CD14-positive monocyte (primary cell): ENCODE measurements around the gene CLTC. TPM values are rescaled to one million over a fixed set of nuclear protein-coding genes. Genes with fewer than 3 reads are reported as not detected.

Experiments
- DNase-seq, 3 donors: peaks; one replicate each; pipeline ENCODE4 v3.0.0-alpha.2; 2011 to 2022
- H2AFZ ChIP-seq: 2 replicates; pipeline ENCODE4 v1.6.0; 2012; ENCODE audit warnings: mild to moderate bottlenecking, low read depth, low read length, inconsistent platforms; ENCODE audit not compliant: insufficient read depth, poor library complexity, severe bottlenecking
- H3K27ac ChIP-seq, 2 donors: 1 replicate in 1 of 2; 2 replicates in 1 of 2; pipeline ENCODE4 v1.5.1; 2012 to 2013; ENCODE audit warnings: low read length in 2 of 2, control low read depth in 1 of 2, inconsistent platforms in 1 of 2, low read depth in 1 of 2, mild to moderate bottlenecking in 1 of 2
- H3K27me3 ChIP-seq, 2 donors: one replicate each; pipeline versions ENCODE4 v1.6.0 to v1.6.1; 2011 to 2013; ENCODE audit warnings: low read length in 2 of 2; ENCODE audit not compliant: control insufficient read depth in 2 of 2, insufficient read depth in 2 of 2
- H3K36me3 ChIP-seq, 2 donors: replicated peaks in 1 of 2; 1 replicate in 1 of 2; 2 replicates in 1 of 2; pipeline versions ENCODE4 v1.5.1 to v1.6.1; 2012 to 2013; ENCODE audit warnings: low read length in 2 of 2, control low read depth in 1 of 2, inconsistent platforms in 1 of 2, mild to moderate bottlenecking in 1 of 2; ENCODE audit not compliant: insufficient read depth in 2 of 2, control insufficient read depth in 1 of 2
- H3K4me1 ChIP-seq, 2 donors: 1 replicate in 1 of 2; 2 replicates in 1 of 2; pipeline versions ENCODE4 v1.5.1 to v1.6.1; 2012 to 2013; ENCODE audit warnings: low read length in 2 of 2, control low read depth in 1 of 2, inconsistent platforms in 1 of 2, mild to moderate bottlenecking in 1 of 2, moderate library complexity in 1 of 2; ENCODE audit not compliant: insufficient read depth in 2 of 2, control insufficient read depth in 1 of 2
- H3K4me2 ChIP-seq: replicated peaks from 2 replicates; pipeline ENCODE3; 2012; ENCODE audit warnings: low read length, moderate library complexity, mild to moderate bottlenecking; ENCODE audit not compliant: poor library complexity, severe bottlenecking; ENCODE audit errors: extremely low read depth
- H3K4me3 ChIP-seq, 3 experiments: fragments of 200-600 bp in 1 of 3; sonication (generic) in 1 of 3; replicated peaks in 1 of 3; 1 replicate in 2 of 3; 2 replicates in 1 of 3; pipeline ENCODE4 v1.5.1; 2011 to 2013; ENCODE audit warnings: low read length in 3 of 3, mild to moderate bottlenecking in 3 of 3, control low read depth in 2 of 3, low read depth in 2 of 3, inconsistent platforms in 1 of 3, moderate library complexity in 1 of 3
- H3K79me2 ChIP-seq: 2 replicates; pipeline ENCODE4 v1.6.0; 2012; ENCODE audit warnings: mild to moderate bottlenecking, control low read depth, inconsistent platforms, low read length, moderate library complexity; ENCODE audit not compliant: insufficient read depth
- H3K9ac ChIP-seq: 2 replicates; pipeline ENCODE4 v1.6.0; 2017; ENCODE audit warnings: low read length, mild to moderate bottlenecking; ENCODE audit not compliant: insufficient read depth, poor library complexity, severe bottlenecking
- H3K9me3 ChIP-seq, 2 donors: replicated peaks in 1 of 2; 1 replicate in 1 of 2; 2 replicates in 1 of 2; pipeline versions ENCODE4 v1.5.1 to v1.6.1; 2012 to 2013; ENCODE audit warnings: low read length in 2 of 2, control low read depth in 1 of 2; ENCODE audit not compliant: control insufficient read depth in 1 of 2, insufficient read depth in 1 of 2
- H4K20me1 ChIP-seq: 2 replicates; pipeline ENCODE4 v1.6.0; 2012; ENCODE audit warnings: mild to moderate bottlenecking, low read length, control low read depth, moderate library complexity; ENCODE audit not compliant: insufficient read depth
- H3K27ac Mint-ChIP-seq, 7 donors: one replicate each; pipeline ENCODE4 v1.8.0; 2020; ENCODE audit warnings: mild to moderate bottlenecking in 7 of 7, mixed read lengths in 7 of 7, moderate library complexity in 6 of 7, inconsistent platforms in 2 of 7
- H3K27me3 Mint-ChIP-seq, 3 donors: one replicate each; pipeline ENCODE4 v1.8.0; 2021 to 2022; ENCODE audit warnings: low read depth in 3 of 3, mild to moderate bottlenecking in 3 of 3, mixed read lengths in 3 of 3, moderate library complexity in 3 of 3, inconsistent platforms in 1 of 3
- H3K36me3 Mint-ChIP-seq, 2 donors: one replicate each; pipeline ENCODE4 v1.8.0; 2020; ENCODE audit warnings: mixed read lengths in 2 of 2, inconsistent platforms in 1 of 2, mild to moderate bottlenecking in 1 of 2
- H3K4me1 Mint-ChIP-seq: one replicate; pipeline ENCODE4 v1.8.0; 2020; ENCODE audit warnings: mild to moderate bottlenecking, mixed read lengths
- H3K4me3 Mint-ChIP-seq, 2 donors: one replicate each; pipeline ENCODE4 v1.8.0; 2020; ENCODE audit warnings: mild to moderate bottlenecking in 2 of 2, mixed read lengths in 2 of 2, moderate library complexity in 1 of 2
- H3K9me3 Mint-ChIP-seq, 7 donors: one replicate each; pipeline ENCODE4 v1.8.0; 2020 to 2022; ENCODE audit warnings: mixed read lengths in 7 of 7, mild to moderate bottlenecking in 6 of 7, moderate library complexity in 6 of 7, inconsistent platforms in 2 of 7
- WGBS: methylation state at CpG from one replicate; pipeline ENCODE4 v1.1.5; 2013; ENCODE audit warnings: missing lambda C conversion rate; ENCODE audit not compliant: insufficient coverage; 5-methylcytosine and 5-hydroxymethylcytosine counted together
- intact Hi-C, 2 donors: fragments of 100-400 bp; cut with micrococcal nuclease; formaldehyde crosslinking; loops; one replicate each; pipeline versions ENCODE4 v1.15.0 to v1.15.1; 2023
- polyA plus RNA-seq, 3 donors: library from polyadenylated mRNA; depleted of rRNA in 1 of 3; unstranded in 2 of 3; stranded (reverse) in 1 of 3; fragments of 300-500 nt in 2 of 3; fragments of >200 nt in 1 of 3; fragmentation: Illumina TruSeq in 2 of 3; gene quantifications; 1 replicate in 2 of 3; 2 replicates in 1 of 3; pipeline ENCODE4 v1.2.3, GENCODE V29; 2012 to 2021
- TF ChIP-seq, protein P1 (sequence below): fragments of 200-600 bp; IDR thresholded peaks from one replicate; pipeline ENCODE4 v1.8.0; 2022; ENCODE audit warnings: antibody characterized with exemption, mild to moderate bottlenecking

Gene CLTC
- polyA plus RNA-seq, 3 donors: 63.3 to 102 (median 65.1) TPM

DNA sequence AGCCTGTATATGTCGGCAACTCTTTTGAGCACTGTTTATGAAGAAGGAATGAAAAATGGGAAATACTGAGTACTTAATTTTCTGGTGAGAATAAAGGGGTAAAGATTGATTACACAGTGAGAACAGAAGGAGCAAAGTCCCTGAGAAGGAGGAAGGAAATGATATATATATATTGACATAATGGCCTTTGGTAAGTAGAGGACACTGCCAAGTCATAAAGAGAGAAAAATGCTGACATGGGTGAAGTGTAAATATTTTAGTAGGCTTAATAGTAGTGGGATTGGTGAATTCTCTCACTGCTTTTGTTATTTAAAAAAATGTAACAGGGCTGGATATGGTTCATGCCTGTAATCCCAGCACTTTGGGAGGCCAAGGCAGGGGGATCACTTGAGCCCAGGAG, 103.9 kb downstream of the CLTC start:
- no peak overlapping the region for H2AFZ ChIP-seq
- H3K9ac ChIP-seq: no peak overlapping the region
- Mint-ChIP-seq H3K4me1 (peaks cover 73% of the 10 kb centered on the region), H3K9me3 (no peaks in the 10 kb centered on the region), H3K4me3 (peak overlapping the region in 1 of 2 donors; percentile 67), H3K27ac (peak overlapping the region; percentile 86 to 95 (median 92)), H3K27me3 (peaks cover 0 to 3% (median 0%) of the 10 kb centered on the region in 3 donors), H3K36me3 (peaks cover 10 to 22% of the 10 kb centered on the region in 2 donors)
- H3K79me2 ChIP-seq: peaks cover 89% of the 10 kb centered on the region
- H3K4me1 ChIP-seq: peaks cover 62 to 76% of the 10 kb centered on the region in 2 donors
- DNase-seq: peak in 1 of 3 donors; percentile 18
- peak overlapping the region; percentile 58 for H3K4me2 ChIP-seq
- no peaks in the 10 kb centered on the region for H3K27me3 ChIP-seq
- TF ChIP-seq, protein P1, sequence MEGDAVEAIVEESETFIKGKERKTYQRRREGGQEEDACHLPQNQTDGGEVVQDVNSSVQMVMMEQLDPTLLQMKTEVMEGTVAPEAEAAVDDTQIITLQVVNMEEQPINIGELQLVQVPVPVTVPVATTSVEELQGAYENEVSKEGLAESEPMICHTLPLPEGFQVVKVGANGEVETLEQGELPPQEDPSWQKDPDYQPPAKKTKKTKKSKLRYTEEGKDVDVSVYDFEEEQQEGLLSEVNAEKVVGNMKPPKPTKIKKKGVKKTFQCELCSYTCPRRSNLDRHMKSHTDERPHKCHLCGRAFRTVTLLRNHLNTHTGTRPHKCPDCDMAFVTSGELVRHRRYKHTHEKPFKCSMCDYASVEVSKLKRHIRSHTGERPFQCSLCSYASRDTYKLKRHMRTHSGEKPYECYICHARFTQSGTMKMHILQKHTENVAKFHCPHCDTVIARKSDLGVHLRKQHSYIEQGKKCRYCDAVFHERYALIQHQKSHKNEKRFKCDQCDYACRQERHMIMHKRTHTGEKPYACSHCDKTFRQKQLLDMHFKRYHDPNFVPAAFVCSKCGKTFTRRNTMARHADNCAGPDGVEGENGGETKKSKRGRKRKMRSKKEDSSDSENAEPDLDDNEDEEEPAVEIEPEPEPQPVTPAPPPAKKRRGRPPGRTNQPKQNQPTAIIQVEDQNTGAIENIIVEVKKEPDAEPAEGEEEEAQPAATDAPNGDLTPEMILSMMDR: no peak
- no peaks in the 10 kb centered on the region for H3K9me3 ChIP-seq
- intact Hi-C loops: no loop called here
- H3K36me3 ChIP-seq: peaks cover 4 to 14% of the 10 kb centered on the region in 2 donors
- no CpG with 5 or more reads among the region's 1 CpG for WGBS
- peak overlapping the region; percentile 77 to 82 for H3K27ac ChIP-seq
- peaks cover 25% of the 10 kb centered on the region for H4K20me1 ChIP-seq
- peak overlapping the region in 1 of 3 experiments; percentile 47 for H3K4me3 ChIP-seq

DNA sequence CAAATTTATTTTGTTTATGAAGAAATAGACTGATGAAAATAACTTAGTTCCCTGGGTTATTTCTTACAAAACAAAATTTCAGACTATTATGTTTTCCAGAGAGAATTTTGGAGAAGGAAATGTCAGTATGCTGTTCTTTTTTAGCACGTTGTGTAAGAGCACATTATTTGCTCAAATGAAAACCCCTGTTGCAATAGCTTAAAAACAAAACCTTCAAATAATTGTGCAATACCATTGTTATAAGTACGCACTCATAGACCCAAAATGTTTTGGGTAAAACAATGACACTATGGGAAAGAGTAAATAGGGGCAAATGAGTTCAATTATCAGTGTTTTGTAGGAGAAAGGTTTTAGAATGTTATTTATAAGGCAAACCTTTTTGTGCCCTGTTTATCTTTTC, 106.0 kb downstream of the CLTC start:
- Histone ChIP-seq H3K36me3 (no peaks in the 10 kb centered on the region), H3K4me2 (peak overlapping the region; percentile 67), H3K4me1 (peaks cover 80 to 97% of the 10 kb centered on the region in 2 donors), H3K27me3 (no peaks in the 10 kb centered on the region), H3K27ac (peak overlapping the region; percentile 76 to 77), H3K79me2 (peaks cover 88% of the 10 kb centered on the region), H2AFZ (no peak overlapping the region), H3K9me3 (no peaks in the 10 kb centered on the region), H3K4me3 (peak overlapping the region in 2 of 3 experiments; percentile 12 to 56), H3K9ac (peak overlapping the region; percentile 17), H4K20me1 (peaks cover 5% of the 10 kb centered on the region)
- peak overlapping the region; percentile 86 to 95 (median 92) for H3K27ac Mint-ChIP-seq
- DNase-seq: peak; percentile 61 to 90 (median 79)
- H3K4me3 Mint-ChIP-seq: peak overlapping the region in 1 of 2 donors; percentile 51
- H3K27me3 Mint-ChIP-seq: peaks cover 0 to 3% (median 0%) of the 10 kb centered on the region in 3 donors
- WGBS: no CpG with 5 or more reads among the region's 2 CpGs
- intact Hi-C loops: no loop called here
- peaks cover 84% of the 10 kb centered on the region for H3K4me1 Mint-ChIP-seq
- peaks cover 5 to 15% of the 10 kb centered on the region in 2 donors for H3K36me3 Mint-ChIP-seq
- no peaks in the 10 kb centered on the region for H3K9me3 Mint-ChIP-seq
- TF ChIP-seq, protein P1: no peak
